ENCODE measurements around the gene PRSS38.

GRCh38 chr1:227884370-227885134, 69.1 kb downstream of the PRSS38 start:
- TF ChIP-seq, protein P1, sequence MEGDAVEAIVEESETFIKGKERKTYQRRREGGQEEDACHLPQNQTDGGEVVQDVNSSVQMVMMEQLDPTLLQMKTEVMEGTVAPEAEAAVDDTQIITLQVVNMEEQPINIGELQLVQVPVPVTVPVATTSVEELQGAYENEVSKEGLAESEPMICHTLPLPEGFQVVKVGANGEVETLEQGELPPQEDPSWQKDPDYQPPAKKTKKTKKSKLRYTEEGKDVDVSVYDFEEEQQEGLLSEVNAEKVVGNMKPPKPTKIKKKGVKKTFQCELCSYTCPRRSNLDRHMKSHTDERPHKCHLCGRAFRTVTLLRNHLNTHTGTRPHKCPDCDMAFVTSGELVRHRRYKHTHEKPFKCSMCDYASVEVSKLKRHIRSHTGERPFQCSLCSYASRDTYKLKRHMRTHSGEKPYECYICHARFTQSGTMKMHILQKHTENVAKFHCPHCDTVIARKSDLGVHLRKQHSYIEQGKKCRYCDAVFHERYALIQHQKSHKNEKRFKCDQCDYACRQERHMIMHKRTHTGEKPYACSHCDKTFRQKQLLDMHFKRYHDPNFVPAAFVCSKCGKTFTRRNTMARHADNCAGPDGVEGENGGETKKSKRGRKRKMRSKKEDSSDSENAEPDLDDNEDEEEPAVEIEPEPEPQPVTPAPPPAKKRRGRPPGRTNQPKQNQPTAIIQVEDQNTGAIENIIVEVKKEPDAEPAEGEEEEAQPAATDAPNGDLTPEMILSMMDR (IDR thresholded peaks at IDR 0.05; ENCODE audit: low read depth, low read length): no peak
- no peak for TF ChIP-seq EZH2phosphoT487 (IDR thresholded peaks at IDR 0.05; ENCODE audit: low read depth)

Measured in OCI-LY3 (cell line).